HG03378 (cell line): ENCODE measurements around the gene CNTNAP2.
"Not testable (repeated sequence)": the region's sequence is repeated elsewhere in the genome, so short reads cannot be mapped to it uniquely, and the experiment has no call there.

Source experiments
- ATAC-seq: cut with Tn5 transposase; IDR thresholded peaks from one replicate; pipeline ENCODE4 v1.9.1; 2021; ENCODE audit warnings: mild to moderate bottlenecking, moderate library complexity; ENCODE audit not compliant: unreplicated experiment

CNTNAP2 gene

GRCh38 chr7:148436135-148436534 lies 2319.5 kb downstream of the CNTNAP2 start:
- no peak for ATAC-seq

- ATAC-seq: no peak
Measured at GRCh38 chr7:148436571-148436970, 2320.0 kb downstream of the CNTNAP2 start.

- ATAC-seq: no peak
Measured at GRCh38 chr7:148437043-148437442, 2320.4 kb downstream of the CNTNAP2 start.

GRCh38 chr7:148442141-148442655 lies 2325.6 kb downstream of the CNTNAP2 start:
- no peak for ATAC-seq

- ATAC-seq: no peak
Measured at GRCh38 chr7:148442933-148443332, 2326.3 kb downstream of the CNTNAP2 start.

- ATAC-seq: no peak
Measured at GRCh38 chr7:148445260-148446044, 2328.9 kb downstream of the CNTNAP2 start.

GRCh38 chr7:148447221-148447849 lies 2330.7 kb downstream of the CNTNAP2 start:
- peak; percentile 97 for ATAC-seq

- not testable (repeated sequence) for ATAC-seq
Measured at GRCh38 chr7:148451526-148451925, 2334.9 kb downstream of the CNTNAP2 start.

GRCh38 chr7:148456351-148456750 lies 2339.8 kb downstream of the CNTNAP2 start:
- ATAC-seq: no peak

- ATAC-seq: no peak
Measured at GRCh38 chr7:148457310-148457921, 2340.8 kb downstream of the CNTNAP2 start.

GRCh38 chr7:148458263-148458662 lies 2341.7 kb downstream of the CNTNAP2 start:
- no peak for ATAC-seq

- no peak for ATAC-seq
Measured at GRCh38 chr7:148461392-148462179, 2345.0 kb downstream of the CNTNAP2 start.

GRCh38 chr7:148462774-148463173 lies 2346.2 kb downstream of the CNTNAP2 start:
- not testable (repeated sequence) for ATAC-seq

- no peak for ATAC-seq
Measured at GRCh38 chr7:148463210-148463609, 2346.6 kb downstream of the CNTNAP2 start.

- no peak for ATAC-seq
Measured at GRCh38 chr7:148464947-148465346, 2348.3 kb downstream of the CNTNAP2 start.

GRCh38 chr7:148465441-148465840 lies 2348.8 kb downstream of the CNTNAP2 start:
- not testable (repeated sequence) for ATAC-seq

- ATAC-seq: no peak
Measured at GRCh38 chr7:148466120-148466519, 2349.5 kb downstream of the CNTNAP2 start.

GRCh38 chr7:148468700-148469098 lies 2352.1 kb downstream of the CNTNAP2 start:
- no peak for ATAC-seq
